GM18526 (cell line): ENCODE results near the gene TMEM164.

Experiments used
- POLR2A ChIP-seq: IDR thresholded peaks from 3 replicates; pipeline ENCODE4 v1.6.1; 2011; ENCODE audit not compliant: insufficient read length; ENCODE audit errors: extremely low read depth

TMEM164 gene

DNA sequence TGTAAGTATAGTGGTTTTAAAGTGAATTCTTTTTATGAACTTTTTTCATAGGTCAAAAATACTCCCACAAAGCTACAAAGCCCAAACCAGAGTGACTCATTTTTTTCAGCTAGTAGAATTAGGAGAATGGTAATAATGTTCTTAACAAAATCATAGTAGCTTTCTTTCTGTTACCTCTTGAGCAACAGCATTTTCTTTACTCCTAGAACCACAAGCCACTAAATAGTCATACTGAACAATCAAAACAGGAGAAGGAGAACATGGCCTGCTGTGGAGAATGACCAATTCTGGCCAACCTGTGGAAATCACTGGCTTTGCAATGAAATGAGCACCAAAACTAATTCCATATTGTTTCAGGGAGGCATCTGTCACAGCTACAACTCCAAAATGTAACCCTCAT lies 202.1 kb downstream of the TMEM164 start:
- no peak for TF ChIP-seq POLR2A

DNA sequence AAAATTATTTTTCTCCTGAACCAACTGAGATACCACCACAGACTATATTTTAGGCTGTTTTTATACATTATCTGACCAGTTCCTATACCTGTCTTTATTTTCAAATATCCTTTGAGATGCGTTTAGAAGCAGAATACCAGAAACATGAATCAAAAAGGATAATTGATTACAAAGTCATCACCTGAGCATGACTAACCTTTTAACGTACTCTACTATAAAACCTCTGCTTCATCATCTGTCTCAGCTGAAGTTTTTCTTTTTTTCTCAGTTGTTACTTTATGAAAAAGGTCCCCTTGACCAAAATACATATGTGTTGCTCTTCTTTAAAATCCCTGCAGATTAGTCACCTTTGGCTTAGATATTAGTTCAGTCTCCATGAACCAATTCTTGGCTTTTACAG lies 205.2 kb downstream of the TMEM164 start:
- no peak for TF ChIP-seq POLR2A

- no peak for TF ChIP-seq POLR2A
Observed at GRCh38 chrX:110210417-110211139, 207.7 kb downstream of the TMEM164 start.

DNA sequence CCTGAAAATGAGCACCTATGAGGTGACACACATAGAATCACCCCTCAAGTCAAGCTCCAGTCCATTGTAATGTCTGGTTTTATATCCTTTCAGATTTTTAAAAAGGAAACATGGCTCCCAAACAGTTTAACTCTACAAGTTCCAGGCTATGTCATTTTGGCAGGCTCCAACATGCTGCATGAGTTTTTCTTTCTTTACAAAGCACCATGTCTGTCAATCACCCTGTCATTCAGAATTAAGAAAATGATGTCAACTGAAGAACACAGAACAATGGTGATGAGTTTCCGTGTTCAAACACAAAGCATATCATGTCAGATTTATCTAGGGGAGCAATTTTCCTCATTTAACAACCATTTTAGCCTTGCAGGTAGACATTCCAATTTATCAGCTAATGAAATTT lies 208.4 kb downstream of the TMEM164 start:
- no peak for TF ChIP-seq POLR2A

DNA sequence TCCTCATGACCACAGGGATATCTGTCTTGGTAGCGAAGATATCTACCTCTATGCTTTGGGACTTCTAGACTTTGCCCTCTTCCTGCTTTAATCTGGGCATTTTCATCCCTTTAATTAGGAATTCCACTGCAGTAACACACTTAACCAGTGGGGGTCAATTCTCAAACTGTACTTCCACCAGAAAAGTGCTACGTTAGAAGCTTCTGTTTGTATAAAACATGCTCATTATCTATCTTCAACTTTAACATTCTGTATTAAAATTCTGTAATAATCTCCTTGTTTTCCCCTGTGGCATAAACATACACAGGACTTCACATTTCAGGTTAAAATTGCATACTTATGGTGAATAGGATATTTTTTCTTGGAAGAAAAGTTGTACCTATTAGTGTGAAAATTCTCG lies 209.4 kb downstream of the TMEM164 start:
- no peak for TF ChIP-seq POLR2A

GRCh38 chrX:110213183-110213582 lies 210.3 kb downstream of the TMEM164 start:
- no peak for TF ChIP-seq POLR2A

- no peak for TF ChIP-seq POLR2A
Observed at GRCh38 chrX:110214684-110215083, 211.8 kb downstream of the TMEM164 start.

DNA sequence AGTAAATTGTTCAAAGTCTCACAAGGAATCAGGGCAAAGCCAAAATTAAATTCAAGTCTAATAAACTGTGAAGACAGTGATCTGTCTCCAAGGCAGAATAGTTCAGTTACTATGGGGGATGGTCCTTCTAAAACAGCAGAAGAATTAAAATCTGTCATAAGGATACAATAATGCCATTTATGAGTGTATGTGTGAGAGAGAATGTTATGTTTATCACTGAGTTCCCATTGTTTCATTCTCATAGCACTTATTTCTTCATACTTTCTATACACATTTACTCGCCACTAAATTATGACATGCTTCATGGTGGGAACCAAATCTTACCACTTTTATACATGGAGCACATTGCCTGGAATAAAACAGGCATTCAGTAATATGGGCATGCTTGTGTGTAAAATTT lies 212.5 kb downstream of the TMEM164 start:
- TF ChIP-seq POLR2A: no peak

- TF ChIP-seq POLR2A: no peak
Observed at GRCh38 chrX:110216027-110216426, 213.1 kb downstream of the TMEM164 start.

GRCh38 chrX:110218591-110218990 lies 215.7 kb downstream of the TMEM164 start:
- no peak for TF ChIP-seq POLR2A

- TF ChIP-seq POLR2A: no peak
Observed at GRCh38 chrX:110219920-110220319, 217.0 kb downstream of the TMEM164 start.

GRCh38 chrX:110222497-110223257 lies 219.8 kb downstream of the TMEM164 start:
- TF ChIP-seq POLR2A: no peak

DNA sequence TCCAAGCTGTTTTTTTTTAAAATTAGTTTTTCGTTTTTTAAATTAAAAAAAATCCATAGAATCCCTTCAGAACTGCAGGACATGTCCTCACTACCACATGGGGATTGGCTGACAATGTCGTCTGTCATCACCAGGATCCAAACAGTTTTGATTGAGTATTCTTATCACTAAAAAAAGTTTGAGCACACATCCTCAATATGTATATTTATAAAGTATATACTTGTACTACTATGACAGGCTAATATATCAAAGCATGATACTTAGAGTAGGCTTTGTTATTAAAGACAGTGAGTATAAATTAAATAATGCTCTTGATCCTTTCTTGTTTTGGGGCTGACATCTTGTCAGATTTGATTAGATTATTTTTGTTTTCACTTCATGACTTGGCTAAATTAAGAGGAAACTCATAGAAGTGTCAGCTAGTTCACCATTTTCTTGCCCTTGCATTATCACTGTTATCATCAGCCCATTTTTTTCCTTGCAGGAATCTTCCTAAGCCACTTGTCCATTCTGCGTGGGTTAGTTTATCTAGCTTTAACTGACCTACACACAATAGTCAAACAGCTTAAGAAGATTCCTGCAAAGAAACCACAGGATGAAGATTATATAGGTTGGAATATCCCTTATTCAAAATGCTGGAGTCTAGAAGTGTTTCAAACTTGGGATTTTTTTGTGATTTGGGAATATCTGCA lies 222.2 kb downstream of the TMEM164 start:
- no peak for TF ChIP-seq POLR2A

DNA sequence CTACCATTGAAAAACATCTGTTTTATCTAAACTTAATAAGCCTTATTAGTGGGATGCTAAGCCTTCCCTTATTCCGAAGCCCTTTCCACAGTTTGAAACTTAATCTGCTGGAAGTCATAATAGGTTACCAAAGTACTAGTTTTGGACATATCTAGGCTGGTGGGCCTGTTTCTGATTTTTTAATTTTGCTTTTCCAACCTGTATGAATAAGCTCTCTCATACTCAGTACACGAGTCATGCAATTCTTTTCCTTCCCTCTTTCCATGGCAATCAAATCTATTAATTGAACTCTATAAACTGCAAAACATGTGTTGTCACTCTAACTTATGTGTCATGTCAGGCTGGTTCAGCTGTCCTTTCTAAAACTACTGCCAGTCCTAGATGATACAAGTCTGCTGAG lies 224.0 kb downstream of the TMEM164 start:
- no peak for TF ChIP-seq POLR2A
